ENCODE results near the gene CLDN25.

DNA sequence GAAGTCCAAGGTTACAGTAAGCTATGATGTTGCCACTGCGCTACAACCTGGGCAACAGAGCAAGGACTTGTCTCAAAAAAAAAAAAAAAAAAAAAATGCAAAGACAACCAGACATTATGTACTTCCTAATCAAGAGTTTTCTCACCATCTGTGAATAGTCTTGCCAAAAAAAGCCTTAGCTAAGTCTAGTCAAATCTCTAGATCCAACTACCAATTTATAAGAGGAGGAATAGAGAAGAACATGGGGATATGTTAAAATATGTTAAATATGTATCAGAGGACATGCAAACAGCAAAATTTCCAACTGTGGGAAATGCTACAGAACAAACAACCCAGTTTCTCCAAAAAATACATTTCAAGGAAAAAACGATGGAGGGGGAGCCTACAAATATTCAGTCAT, 50.2 kb downstream of the CLDN25 start:
- TF ChIP-seq JUND (IDR thresholded peaks at IDR 0.05) (no peak), FOXM1 (IDR thresholded peaks at IDR 0.05; ENCODE audit: low read depth) (no peak), CTCF (IDR thresholded peaks at IDR 0.05) (no peak), IRF3 (IDR thresholded peaks at IDR 0.05; ENCODE audit: low read depth, low read length) (no peak)

All from SK-N-SH (cell line).